Omental fat pad (tissue), 4 donors: ENCODE data around the gene ALDOC. TPM values are rescaled to one million over a fixed set of nuclear protein-coding genes. Genes with fewer than 3 reads are reported as not detected.

Source experiments
- ATAC-seq: fragments of 150-250 bp; one replicate; pipeline ENCODE4 v1.9.1; 2016; ENCODE audit warnings: mild to moderate bottlenecking, moderate library complexity; ENCODE audit not compliant: low FRiP score
- DNase-seq: peaks from one replicate; pipeline ENCODE4 v3.0.0-alpha.2; 2019; ENCODE audit warnings: low spot score
- CTCF ChIP-seq, 3 donors: fragments of 450-650 bp; IDR thresholded peaks; one replicate each; pipeline ENCODE4 v1.5.1; 2016 to 2017; ENCODE audit warnings: antibody characterized with exemption in 3 of 3, mild to moderate bottlenecking in 3 of 3, moderate library complexity in 2 of 3
- total RNA-seq, 4 donors: library from RNA; depleted of rRNA; stranded (reverse); fragments of >200 nt; gene quantifications; one replicate each; pipeline ENCODE4 v1.1.0, GENCODE V29; 2016

Gene ALDOC
- total RNA-seq, 4 donors from 2014 or later: 17.3 to 83.0 (median 33.6) TPM

- ATAC-seq (peak; percentile 99), DNase-seq (peak; percentile 66)
- TF ChIP-seq CTCF (IDR thresholded peaks at IDR 0.05): no peak
These were observed 5.2 kb downstream of the ALDOC start, which contains the start of gene PIGS for GRCh38 chr17:28571361-28572122. TSS of gene PIGS (minus strand) at chr17:28571524. CDS start at chr17:28571496, 28 bp downstream.

- no peak for DNase-seq
- TF ChIP-seq CTCF (IDR thresholded peaks at IDR 0.05): no peak
- peak; percentile 20 for ATAC-seq
These were observed 5.9 kb downstream of the ALDOC start for GRCh38 chr17:28570716-28571360.

- TF ChIP-seq CTCF (IDR thresholded peaks at IDR 0.05): no peak
- no peak for ATAC-seq
- no peak for DNase-seq
These were observed 7.2 kb downstream of the ALDOC start for GRCh38 chr17:28569446-28569845.

- no peak for DNase-seq
- no peak for ATAC-seq
- TF ChIP-seq CTCF (IDR thresholded peaks at IDR 0.05): no peak
These were observed 9.1 kb downstream of the ALDOC start for GRCh38 chr17:28567604-28568003.

- no peak for TF ChIP-seq CTCF (IDR thresholded peaks at IDR 0.05)
- ATAC-seq (no peak), DNase-seq (no peak)
These were observed 13.2 kb downstream of the ALDOC start for GRCh38 chr17:28563475-28563874.

- DNase-seq (no peak), ATAC-seq (no peak)
- TF ChIP-seq CTCF (IDR thresholded peaks at IDR 0.05): no peak
These were observed 21.7 kb downstream of the ALDOC start for GRCh38 chr17:28555022-28555421.

GRCh38 chr17:28554565-28554964 is 22.1 kb downstream of the ALDOC start:
- no peak for ATAC-seq
- TF ChIP-seq CTCF (IDR thresholded peaks at IDR 0.05): no peak

More at GRCh38 chr17:28554565-28554964, 22.1 kb downstream of the ALDOC start:
- DNase-seq: no peak
